Activated CD4-positive, alpha-beta T cell treated with anti-CD3 and anti-CD28 coated beads, Interleukin-2, amount 50 U/mL, for 4 hours (primary cell): Measurements from ENCODE around the gene WDFY1.

Source experiments
- DNase-seq, 2 experiments: peaks; one replicate each; pipeline ENCODE4 v3.0.0-alpha.2; 2020

Gene WDFY1, protein sequence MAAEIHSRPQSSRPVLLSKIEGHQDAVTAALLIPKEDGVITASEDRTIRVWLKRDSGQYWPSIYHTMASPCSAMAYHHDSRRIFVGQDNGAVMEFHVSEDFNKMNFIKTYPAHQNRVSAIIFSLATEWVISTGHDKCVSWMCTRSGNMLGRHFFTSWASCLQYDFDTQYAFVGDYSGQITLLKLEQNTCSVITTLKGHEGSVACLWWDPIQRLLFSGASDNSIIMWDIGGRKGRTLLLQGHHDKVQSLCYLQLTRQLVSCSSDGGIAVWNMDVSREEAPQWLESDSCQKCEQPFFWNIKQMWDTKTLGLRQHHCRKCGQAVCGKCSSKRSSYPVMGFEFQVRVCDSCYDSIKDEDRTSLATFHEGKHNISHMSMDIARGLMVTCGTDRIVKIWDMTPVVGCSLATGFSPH

DNA sequence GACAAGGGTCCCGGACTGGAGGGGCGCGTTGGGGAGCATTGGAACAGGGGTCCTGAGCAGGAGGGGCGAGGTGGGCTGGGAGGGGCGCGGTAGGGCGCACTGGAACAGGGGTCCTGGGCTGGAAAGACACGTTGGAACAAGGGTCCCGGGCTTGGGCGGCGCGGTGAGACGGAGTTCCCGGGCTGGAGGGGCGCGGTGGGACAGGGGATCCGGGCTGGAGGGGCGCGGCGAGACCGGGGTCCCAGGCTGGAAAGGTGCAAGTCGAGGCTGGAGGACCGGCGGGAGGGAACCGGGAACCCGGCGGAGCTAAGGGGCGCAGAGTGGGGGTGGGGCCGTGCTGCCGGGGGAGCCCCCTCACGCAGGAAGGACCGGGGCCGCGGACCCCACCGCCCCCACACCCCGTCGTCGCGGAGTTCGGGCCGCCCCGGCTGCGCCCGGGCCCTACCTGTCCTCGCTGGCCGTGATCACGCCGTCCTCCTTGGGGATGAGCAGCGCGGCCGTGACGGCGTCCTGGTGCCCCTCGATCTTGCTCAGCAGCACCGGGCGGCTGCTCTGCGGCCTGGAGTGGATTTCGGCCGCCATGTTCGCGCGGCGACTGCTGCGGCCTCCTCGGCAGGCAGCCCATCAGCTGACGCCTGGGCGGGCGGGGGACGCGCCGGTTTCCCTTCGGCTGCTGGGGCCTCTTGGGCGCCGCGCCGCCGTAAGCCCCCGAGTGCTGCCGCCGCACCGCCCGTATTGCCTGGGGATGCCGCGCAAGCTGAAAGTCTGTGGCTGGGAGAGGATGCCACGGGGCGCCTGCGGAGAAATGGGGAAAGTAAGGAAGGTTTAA is at the start of gene WDFY1:
WDFY1 (minus strand) TSS at position 633 of the 829 bp plus-strand sequence; CDS start at position 582, 51 bp downstream.
- peak; percentile 65 to 70 for DNase-seq

DNA sequence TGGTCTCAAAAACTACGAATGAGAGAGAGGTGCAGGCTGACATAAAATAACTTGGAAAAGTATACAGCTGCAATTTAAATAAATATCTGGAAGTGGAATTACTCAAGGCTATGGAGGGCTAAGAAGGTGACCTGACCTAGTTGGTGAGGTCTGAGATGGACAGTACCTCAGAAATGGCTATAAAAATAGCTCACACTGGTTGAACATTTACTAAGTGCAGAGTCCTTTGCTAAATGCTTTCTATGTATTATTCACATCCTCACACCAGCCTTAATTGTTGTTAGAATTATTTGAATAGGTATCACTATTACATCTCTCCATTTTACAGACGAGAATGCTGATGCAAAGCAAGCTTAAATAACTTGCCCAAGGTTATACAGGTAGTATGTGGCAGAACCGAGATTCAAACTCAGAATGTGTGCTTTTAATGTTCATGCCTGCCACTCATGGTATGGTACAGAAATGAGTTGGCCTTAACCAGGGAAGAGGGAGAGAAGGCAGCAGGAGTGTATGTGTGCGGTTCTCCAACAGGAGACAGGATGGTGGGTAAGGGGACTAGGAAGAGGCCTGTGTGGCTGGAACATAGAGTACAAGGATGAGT is 49.5 kb upstream of the WDFY1 start:
- no peak for DNase-seq

- peak; percentile 53 to 63 for DNase-seq
These were observed 48.6 kb upstream of the WDFY1 start for GRCh38 chr2:223993634-223994232.

- DNase-seq, result no peak
These were observed 46.5 kb upstream of the WDFY1 start for GRCh38 chr2:223991611-223992010.

DNA sequence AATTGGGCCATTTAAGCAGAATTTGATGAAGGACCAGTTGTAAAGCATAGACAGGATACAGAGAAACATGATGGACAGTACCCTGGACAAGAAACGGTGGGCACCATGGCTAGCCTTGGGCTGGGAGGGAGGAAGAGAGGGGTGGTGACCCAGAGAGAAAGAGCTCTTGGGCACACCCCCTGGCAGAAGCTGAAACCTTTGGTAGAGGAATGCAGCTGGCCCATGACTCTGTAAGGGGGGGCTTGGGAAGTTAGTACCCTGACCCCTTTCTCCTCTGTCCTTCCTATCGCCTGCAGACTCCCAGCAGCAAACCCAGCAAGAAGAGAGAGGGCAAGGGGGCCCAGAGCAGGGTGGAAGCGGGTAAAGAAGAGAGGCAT is 44.7 kb upstream of the WDFY1 start:
- no peak for DNase-seq

DNA sequence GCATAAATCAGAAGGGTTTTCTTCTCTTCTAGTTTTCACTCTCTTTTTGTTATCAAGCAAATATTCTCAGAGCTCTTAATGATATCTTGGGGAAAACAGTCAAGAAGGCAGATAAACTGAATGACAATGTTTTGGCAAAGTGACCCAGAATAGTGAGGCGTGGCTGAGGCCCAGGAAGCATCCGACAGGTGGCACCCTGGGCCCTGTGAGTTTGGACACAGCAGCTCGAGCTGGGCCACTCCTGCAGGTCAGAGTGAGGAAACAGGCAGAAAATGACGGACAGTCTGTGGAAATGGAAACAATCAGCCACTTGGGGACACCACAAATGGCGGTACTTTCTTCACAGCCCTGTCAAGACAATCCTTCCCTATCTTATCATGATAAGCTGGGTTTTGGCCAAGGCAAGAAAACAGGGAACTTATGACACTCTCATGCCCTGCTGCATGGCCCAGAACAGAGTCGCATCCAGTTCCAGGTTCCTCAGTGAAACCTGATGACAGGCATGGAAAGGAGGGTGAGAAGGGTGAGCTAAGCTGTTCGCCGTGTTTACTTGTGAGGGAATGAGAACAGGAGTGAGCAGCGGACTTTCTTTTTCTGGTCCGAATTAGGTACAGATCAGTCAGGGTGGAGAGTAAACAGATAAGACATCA is 44.2 kb upstream of the WDFY1 start:
- no peak for DNase-seq

GRCh38 chr2:223981241-223981640 is 36.1 kb upstream of the WDFY1 start:
- no peak for DNase-seq

DNA sequence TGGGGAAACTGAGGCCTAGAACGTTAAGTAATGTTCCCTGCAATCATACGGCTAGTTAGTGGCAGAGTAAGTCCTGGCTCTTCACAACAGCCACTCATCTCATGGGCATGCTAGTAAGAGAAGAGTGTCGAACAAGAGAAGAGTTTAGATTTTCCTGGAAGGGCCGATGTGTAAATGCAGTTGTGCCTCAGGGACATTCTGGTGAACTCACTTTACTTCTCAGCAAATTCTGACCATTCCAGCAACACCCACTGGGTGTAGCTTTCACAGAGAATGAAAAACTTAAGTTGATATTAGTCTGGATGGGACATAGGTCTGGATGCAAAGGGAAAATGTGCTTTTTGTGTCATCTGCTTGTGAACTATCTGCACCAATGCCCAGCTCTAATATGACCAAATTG is 35.7 kb upstream of the WDFY1 start:
- DNase-seq, result no peak

- no peak for DNase-seq
These were observed 35.2 kb upstream of the WDFY1 start for GRCh38 chr2:223980397-223980735.

DNA sequence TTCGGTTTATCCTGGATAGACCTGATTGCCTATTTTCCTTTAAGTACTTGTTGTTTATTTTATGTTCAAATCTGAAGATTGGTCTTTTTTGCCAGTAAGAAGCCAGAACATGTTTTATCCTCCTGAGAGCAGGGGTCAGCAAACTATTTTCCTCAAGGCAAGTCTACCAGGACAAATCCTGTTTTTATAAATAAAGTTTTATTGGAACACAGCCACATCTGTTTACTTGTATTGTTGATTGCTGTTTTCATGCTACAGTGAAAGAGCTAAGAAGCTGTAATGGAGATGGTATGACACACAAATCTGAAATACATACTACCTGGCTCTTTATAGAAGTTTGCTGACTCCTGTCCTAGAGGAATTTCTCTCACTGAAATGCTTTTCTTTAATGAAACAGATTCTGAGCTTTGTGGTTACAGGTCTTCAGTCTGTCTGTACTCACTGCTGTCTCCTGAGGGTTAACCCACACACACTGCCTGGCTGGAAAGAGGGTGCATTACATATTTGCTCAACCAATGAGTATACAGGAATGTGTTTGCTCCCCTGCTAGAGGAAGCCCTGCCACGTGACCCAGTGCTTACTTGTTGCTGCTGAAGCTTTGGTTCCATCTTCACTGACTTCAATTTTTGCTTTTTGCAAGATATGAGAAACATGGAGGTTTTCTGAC is 34.7 kb upstream of the WDFY1 start:
- DNase-seq, result no peak

DNA sequence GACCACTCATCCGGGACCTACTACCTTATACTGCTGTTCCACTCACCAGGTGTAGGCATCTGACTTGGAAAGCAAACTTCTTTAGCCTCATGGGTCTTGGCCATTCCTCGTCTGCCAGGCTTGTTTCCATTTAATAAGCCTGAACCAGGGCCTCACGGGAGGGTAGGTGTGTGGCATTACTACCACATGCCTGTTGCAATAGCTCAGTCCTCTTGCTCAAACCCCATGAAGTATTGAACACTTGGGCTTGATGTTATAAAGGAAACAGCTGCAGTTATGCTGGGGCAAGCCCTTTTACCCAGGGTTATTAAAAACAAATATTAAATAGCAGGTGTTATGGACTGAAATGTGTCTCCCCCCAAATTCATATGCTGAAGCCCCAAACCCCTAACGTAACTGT is 33.3 kb upstream of the WDFY1 start:
- DNase-seq, result no peak

DNA sequence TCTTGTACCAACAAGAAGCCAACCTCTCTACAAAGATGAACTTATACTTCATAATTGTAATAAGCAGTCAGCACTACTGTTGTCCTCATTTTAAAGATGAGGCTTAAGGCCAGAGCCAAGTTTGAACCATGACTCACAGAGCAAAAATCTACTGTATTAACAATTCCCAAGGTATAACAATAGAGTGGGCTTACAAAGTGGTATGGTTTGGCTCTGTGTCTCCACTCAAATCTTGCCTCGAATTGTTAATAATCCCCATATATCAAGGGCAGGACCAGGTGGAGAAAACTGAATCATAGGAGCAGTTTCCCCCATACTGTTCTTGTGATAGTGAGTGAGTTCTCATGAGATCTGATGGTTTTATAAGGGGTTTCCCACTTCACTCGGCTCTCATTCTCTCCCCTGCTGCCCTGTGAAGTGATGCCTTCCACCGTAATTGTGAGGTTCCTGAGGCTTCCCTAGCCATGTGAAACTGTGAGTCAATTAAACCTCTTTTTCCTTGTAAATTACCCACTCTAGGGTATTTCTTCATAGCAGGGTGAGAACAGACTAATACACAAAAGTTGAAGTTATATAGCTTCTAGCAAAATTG is 31.6 kb upstream of the WDFY1 start:
- no peak for DNase-seq

DNA sequence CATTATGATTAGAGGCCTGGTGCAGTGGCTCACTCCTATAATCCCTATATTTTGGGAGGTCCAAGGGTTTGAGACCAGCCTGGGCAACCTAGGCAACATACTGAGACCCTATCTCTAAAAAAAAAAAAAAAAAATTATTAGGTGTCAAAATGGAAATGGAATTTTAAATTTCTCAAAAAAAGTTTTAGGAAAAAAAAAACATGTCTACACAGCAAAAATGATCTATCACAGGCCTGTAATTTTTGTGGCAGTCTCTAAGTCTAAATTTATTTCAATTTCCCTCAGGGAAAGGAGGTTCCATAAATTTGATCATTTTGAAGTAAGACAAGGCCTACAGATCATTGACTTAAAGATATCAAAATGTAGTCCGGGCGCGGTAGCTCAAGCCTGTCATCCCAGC is 28.5 kb upstream of the WDFY1 start:
- no peak for DNase-seq

DNA sequence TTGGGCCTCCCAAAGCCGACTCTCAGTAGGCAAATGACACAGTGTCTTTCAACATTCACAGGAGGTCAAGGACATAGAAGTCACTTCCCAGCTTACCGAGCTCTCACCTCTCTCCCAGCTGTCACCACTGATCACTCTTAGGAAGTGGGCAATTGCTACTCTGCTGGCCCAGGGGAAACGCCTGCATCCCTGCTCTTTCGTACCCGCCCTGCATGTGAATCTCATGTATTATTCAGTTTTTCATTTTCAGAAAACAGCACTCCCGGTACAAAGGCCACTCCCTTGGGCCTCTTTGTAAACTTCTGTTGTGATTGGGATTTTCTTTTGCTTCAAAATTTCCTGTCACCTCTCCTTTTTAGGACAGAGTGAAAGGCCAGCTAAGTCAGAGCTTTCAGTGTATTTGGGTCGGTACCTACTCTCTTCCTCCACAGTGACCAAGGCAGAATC is 27.5 kb upstream of the WDFY1 start:
- DNase-seq, result no peak

DNA sequence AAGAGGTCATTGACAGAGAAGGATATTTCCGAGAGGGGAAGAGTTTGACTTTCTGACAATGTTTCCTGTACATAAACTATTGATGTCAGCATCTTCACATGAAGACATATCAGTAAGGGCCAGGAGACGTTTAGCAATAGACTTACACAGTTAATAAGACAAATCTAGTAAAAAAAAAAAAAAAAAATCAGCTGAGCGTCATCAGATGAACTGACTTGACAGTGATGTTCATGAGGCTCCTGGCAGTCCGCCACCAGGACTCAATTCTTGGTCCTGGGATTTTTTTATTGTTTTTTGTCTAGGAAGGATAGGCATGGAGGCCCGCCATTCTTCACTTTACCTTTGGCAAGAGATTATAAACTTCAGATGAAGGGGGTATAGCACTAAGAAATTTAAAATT is 26.6 kb upstream of the WDFY1 start:
- no peak for DNase-seq

- peak; percentile 35 to 44 for DNase-seq
These were observed 25.4 kb upstream of the WDFY1 start for GRCh38 chr2:223970343-223971128.

GRCh38 chr2:223969856-223970255 is 24.7 kb upstream of the WDFY1 start:
- DNase-seq, result no peak

- no peak for DNase-seq
These were observed 24.2 kb upstream of the WDFY1 start for GRCh38 chr2:223969315-223969714.

- DNase-seq, result no peak
These were observed 22.8 kb upstream of the WDFY1 start for GRCh38 chr2:223967981-223968380.

DNA sequence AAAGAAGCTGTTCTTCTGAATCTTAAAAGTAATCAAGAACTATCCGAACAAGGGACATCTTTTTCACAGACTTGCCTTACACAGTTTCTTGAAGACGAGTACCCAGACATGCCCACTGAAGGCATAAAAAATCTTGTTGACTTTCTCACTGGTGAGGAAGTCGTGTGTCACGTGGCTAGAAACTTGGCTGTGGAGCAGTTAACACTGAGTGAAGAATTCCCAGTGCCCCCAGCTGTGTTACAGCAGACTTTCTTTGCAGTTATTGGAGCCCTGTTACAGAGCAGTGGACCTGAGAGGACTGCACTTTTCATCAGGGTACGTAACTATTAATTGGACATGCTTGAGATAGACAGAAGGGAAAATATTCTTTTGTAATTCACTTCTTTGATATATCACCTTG is 14.6 kb upstream of the WDFY1 start:
- no peak for DNase-seq
